IPS DF 6.9 (cell line): Measurements from ENCODE around the gene LPAR6.
"Not testable (repeated sequence)": the region's sequence is repeated elsewhere in the genome, so short reads cannot be mapped to it uniquely, and the experiment has no call there.

Source experiments
- DNase-seq: peaks from one replicate; pipeline ENCODE4 v3.0.0-alpha.2; 2013; ENCODE audit warnings: low read depth, low spot score
- H3K27ac ChIP-seq: one replicate; pipeline ENCODE4 v1.5.1; 2013; ENCODE audit warnings: low read length, control low read depth
- H3K27me3 ChIP-seq: 2 replicates; pipeline ENCODE4 v1.6.1; 2013; ENCODE audit warnings: mild to moderate bottlenecking, low read length; ENCODE audit not compliant: control insufficient read depth, insufficient read depth
- H3K36me3 ChIP-seq: 2 replicates; pipeline ENCODE4 v1.6.1; 2013; ENCODE audit warnings: low read length; ENCODE audit not compliant: control insufficient read depth, insufficient read depth
- H3K4me1 ChIP-seq: 2 replicates; pipeline ENCODE4 v1.6.1; 2013; ENCODE audit warnings: low read length; ENCODE audit not compliant: control insufficient read depth, insufficient read depth
- H3K4me3 ChIP-seq: 2 replicates; pipeline ENCODE4 v1.5.1; 2013; ENCODE audit warnings: mild to moderate bottlenecking, low read length
- H3K9me3 ChIP-seq: 2 replicates; pipeline ENCODE4 v1.6.1; 2013; ENCODE audit warnings: low read length, inconsistent platforms; ENCODE audit not compliant: control insufficient read depth, insufficient read depth
- WGBS: extraction: QIAGEN DNeasy Blood & Tissue Kit; methylation state at CpG from one replicate; pipeline ENCODE4 v1.1.7; 2013; ENCODE audit warnings: mixed read lengths, missing lambda C conversion rate; ENCODE audit not compliant: insufficient read length, insufficient coverage; 5-methylcytosine and 5-hydroxymethylcytosine counted together

Gene LPAR6, protein sequence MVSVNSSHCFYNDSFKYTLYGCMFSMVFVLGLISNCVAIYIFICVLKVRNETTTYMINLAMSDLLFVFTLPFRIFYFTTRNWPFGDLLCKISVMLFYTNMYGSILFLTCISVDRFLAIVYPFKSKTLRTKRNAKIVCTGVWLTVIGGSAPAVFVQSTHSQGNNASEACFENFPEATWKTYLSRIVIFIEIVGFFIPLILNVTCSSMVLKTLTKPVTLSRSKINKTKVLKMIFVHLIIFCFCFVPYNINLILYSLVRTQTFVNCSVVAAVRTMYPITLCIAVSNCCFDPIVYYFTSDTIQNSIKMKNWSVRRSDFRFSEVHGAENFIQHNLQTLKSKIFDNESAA

DNA sequence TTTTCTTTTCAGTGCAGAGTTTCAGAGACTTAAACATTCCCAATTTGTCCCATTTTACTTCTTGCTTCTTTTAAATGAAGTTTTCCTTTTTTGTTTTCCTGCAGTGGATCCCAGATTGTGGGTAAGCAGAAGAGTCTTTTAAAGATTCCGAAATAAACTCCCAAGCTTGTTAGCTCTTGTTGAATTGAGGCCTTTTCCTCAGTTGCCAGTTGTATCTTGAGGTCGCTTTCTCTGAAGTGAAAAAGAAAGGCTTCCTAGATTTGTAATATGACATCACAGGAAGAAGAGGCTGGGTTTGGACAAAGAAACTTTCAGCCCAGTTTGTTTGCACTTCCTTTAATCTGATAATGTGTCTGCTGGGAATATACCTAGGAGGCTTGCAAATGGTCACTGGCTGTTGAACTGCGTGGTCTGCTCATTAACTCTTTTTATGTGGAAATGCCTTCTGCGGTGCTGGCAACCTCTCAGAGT lies at the start of gene LPAR6:
Gene LPAR6 (minus strand): TSS at position 233 of the 471 bp plus-strand sequence. CDS start 690 bp downstream, outside the sequence.
- Histone ChIP-seq H3K4me1 (no peaks in the 10 kb centered on the region), H3K9me3 (no peaks in the 10 kb centered on the region), H3K27ac (no peak within 1 kb of the TSS), H3K27me3 (no peaks in the 10 kb centered on the region), H3K36me3 (no peaks in the 10 kb centered on the region), H3K4me3 (peak within 1 kb of the TSS; percentile 26; the same call in 1 of the 2 replicates)
- WGBS, result no CpG with 5 or more reads among the region's 4 CpGs
- DNase-seq, result no peak

DNA sequence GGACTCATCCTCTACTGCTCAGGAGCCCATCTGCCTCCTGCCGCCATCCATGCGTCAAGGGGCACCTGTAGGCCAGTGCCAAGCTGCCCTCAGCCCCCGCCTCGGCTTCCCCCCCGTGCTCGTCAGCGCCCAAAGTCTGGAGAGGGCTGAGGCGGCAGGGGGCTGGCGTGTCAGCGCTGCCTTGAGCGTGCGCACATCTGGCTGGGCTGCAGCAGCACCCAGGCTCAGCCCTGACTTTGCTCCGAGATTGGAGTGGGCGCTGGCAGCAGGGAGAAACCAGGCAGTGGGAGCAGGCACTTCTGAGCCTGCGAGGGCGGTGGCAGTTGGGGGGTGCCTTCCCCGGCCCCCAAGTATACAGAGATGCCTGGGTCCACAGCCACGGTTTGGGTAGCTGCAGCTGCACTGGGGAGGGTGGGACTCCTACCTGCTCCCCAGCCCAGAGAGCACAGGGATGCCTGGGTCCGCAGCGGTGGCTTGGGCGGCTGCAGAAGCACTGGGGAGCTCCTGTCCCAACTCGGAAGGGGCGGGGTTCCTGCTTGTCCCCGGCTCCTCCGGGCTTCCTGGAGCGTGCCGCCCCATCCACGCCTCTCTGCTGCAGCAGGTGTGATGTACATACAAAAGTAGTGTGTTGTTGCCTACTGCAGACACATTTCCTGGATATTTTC lies 44.8 kb upstream of the LPAR6 start:
- DNase-seq, result no peak
- Histone ChIP-seq H3K27me3 (no peaks in the 10 kb centered on the region), H3K9me3 (no peaks in the 10 kb centered on the region), H3K4me3 (no peak overlapping the region), H3K4me1 (no peaks in the 10 kb centered on the region), H3K36me3 (no peaks in the 10 kb centered on the region), H3K27ac (no peak overlapping the region)
- no CpG with 5 or more reads among the region's 28 CpGs for WGBS

DNA sequence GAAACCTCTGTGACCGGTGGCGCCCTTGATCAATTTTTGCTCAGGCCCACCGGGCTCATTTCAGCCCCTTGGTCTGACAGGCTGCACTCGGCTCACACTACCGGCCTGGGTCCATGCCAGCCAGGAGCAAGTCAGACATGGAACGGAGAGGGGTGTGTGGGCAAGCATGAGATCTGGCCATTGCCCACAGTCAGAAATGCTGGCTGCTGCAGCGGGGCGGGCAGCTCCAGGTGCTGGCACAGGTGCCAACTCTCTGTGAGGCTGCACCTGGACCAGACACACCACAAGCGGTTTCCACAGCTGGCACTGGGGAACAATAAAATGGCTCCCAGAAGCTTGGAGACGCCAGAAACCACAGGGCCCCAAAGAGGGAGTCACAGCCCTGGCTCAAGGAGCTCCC lies 43.6 kb upstream of the LPAR6 start:
- no peak overlapping the region for H3K4me3 ChIP-seq
- H3K9me3 ChIP-seq, result no peaks in the 10 kb centered on the region
- no peak overlapping the region for H3K27ac ChIP-seq
- no peaks in the 10 kb centered on the region for H3K36me3 ChIP-seq
- WGBS, result no CpG with 5 or more reads among the region's 10 CpGs
- DNase-seq, result no peak
- no peaks in the 10 kb centered on the region for H3K27me3 ChIP-seq
- no peaks in the 10 kb centered on the region for H3K4me1 ChIP-seq

DNA sequence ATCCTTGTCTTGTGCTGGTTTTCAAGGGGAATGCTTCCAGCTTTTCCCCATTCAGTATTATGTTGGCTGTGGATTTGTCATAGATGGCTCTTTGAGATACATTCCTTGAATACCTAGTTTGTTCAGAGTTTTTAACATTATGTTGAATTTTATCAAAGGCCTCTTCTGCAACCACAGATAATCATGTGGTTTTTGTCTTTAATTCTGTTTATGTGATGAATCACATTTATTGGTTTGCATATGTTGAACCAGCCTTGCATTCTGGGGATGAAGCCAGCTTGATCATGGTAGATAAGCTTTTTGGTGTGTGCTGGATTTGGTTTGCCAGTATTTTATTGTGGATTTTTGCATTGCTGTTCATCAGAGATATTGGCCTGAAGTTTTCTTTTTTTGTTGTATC lies 38.3 kb upstream of the LPAR6 start:
- H3K36me3 ChIP-seq, DNase-seq: not testable (repeated sequence)

DNA sequence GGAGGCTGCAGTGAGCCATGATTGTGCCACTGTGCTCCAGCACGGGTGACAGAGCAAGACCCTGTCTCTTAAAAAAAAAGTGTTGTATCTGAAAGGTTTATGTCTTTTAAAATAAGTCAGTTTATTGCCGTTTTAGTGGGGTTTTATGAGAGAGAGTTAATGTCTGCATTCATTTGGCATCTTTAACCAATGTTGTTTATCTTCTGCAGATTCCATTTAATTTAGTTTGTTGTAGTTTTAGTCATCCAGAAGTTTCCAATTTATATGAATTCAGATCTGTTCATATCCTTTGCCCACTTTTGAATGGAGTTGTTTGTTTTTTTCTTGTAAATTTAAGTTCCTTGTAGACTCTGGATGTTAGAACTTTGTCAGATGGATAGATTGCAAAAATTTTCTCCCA lies 36.7 kb upstream of the LPAR6 start:
- 100% methylated on average over 1 of the region's 2 CpGs for WGBS
- no peaks in the 10 kb centered on the region for H3K9me3 ChIP-seq
- no peak overlapping the region for H3K4me3 ChIP-seq
- H3K27ac ChIP-seq, result no peak overlapping the region
- no peaks in the 10 kb centered on the region for H3K27me3 ChIP-seq
- no peak for DNase-seq
- no peaks in the 10 kb centered on the region for H3K36me3 ChIP-seq
- no peaks in the 10 kb centered on the region for H3K4me1 ChIP-seq

More for the DNA sequence above, 38.3 kb upstream of the LPAR6 start:
- not testable (repeated sequence) for H3K27me3 ChIP-seq, H3K4me1 ChIP-seq, H3K27ac ChIP-seq, H3K9me3 ChIP-seq, H3K4me3 ChIP-seq

DNA sequence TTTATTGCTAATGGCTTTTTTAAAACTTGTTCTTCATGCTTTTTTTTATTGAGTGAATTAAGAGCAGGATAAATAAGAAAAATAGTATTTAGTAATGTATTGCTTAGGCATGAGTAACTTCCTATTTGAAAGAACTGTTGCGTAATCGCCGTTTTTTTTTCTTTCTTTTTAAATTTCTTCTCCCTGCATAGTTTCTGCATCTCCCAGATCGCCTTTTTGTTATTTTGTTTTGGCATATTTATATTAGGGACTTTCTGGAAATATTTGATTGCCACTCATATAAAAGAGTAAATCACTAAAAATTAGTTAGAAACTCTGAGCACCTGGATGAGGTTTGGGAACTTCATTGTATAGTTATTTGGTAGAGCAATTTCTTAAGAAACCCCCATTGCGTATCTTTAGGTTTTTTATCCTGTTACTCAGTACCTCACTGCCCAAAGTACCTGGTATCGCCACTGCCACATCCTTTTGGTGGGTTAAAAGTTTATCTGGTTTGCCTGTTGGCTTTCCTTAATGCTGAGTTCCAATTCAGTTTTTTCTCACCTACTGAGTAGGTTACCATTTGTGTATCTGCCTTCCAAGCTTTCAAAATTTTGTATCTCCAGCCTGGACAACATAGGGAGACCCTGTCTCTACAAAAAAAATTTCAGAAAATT lies 36.2 kb upstream of the LPAR6 start:
- H3K27me3 ChIP-seq, result no peaks in the 10 kb centered on the region
- H3K27ac ChIP-seq, result no peak overlapping the region
- H3K4me3 ChIP-seq, result no peak overlapping the region
- H3K36me3 ChIP-seq, result no peaks in the 10 kb centered on the region
- no peaks in the 10 kb centered on the region for H3K9me3 ChIP-seq
- no CpG with 5 or more reads among the region's 6 CpGs for WGBS
- H3K4me1 ChIP-seq, result no peaks in the 10 kb centered on the region
- no peak for DNase-seq

DNA sequence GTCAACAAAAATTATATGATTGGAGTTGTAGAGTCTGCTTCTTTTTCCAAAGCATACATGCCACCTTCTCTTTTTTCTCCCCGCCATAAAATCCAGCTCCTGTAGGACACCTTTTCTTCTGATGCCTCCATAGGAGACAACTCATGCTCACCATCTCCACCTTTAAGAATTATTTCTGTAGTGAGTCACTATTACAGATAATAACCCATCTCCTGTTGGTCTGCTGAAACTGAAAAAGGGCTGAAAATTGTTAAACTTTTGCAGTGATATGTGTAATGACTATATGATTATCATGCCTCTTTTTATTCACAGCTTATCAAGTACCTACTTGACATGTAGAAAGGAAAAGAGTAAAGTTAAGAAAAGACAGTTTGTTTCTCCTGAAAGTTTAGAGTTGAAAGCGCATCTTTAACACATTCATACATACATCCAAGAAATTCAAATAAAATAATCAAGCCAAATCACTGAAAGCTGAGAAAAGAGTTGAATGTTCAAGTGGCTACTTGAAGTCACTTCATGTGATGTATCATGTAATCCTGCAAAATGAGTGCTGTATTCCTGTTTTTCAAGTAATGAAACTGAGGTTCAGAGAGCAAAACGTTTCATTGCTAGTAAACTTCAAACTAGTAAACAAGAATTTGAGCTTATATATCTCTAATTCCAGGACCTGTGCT lies 35.5 kb upstream of the LPAR6 start:
- no CpG with 5 or more reads among the region's 3 CpGs for WGBS
- DNase-seq, result no peak
- Histone ChIP-seq H3K9me3 (no peaks in the 10 kb centered on the region), H3K27ac (no peak overlapping the region), H3K4me3 (no peak overlapping the region), H3K4me1 (no peaks in the 10 kb centered on the region), H3K27me3 (no peaks in the 10 kb centered on the region), H3K36me3 (no peaks in the 10 kb centered on the region)

DNA sequence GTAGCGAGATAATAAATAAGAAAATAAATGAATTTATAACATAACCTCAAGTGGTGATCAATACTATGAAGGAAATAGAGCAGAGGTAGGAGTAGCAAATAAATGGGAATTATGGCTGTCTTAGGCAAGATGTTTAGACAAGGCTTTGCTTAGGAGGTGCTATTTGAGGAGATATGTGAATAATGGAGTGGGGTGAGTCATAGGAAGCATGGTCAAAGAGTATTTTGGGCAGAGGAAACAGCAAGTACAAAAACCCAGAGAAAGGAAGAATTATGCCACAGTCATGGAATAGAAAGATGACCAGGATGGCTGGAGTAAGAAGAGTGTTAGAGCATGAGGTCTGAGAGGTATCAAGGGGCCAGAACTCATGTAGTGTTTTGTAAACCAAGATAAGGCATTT lies 33.6 kb upstream of the LPAR6 start:
- Histone ChIP-seq H3K36me3 (no peaks in the 10 kb centered on the region), H3K27me3 (no peaks in the 10 kb centered on the region), H3K4me3 (no peak overlapping the region), H3K27ac (no peak overlapping the region), H3K4me1 (no peaks in the 10 kb centered on the region), H3K9me3 (no peaks in the 10 kb centered on the region)
- no peak for DNase-seq
- no CpG with 5 or more reads among the region's 1 CpG for WGBS

DNA sequence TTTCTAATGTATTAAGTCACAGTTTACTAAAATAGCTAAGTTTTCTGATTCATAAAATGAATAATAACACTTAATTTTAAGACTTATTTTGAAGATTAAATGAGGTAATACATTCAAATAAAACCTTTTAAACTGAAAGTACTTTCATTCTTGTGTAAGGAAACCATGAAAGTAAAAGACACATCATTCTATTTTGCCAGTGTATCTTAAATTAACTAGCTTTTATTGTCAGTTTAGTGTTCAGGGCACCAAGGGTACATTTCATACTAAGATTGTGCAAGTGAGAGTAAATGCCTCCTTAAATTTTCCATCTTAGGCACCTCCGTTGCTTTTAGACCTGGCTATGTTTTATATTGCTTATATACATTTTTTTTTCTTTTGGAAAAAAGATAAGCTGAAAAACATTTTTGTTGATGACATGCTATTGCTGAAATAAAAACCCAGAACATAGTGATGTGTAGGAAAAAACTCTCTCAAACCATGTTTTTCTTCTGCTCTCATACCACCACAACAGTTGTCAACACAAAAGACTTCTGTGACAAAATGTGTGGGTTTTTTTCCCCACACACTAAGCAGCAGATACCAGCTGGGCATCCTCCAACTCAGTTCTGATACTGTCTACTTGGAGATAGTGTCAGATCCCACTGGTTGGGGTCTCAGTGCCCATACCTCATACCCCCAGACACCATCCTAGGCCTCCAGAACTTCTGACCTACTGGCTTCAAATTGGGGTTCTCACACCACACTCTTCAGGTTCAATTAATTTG lies 30.7 kb upstream of the LPAR6 start:
- no CpG with 5 or more reads among the region's 1 CpG for WGBS
- Histone ChIP-seq H3K27ac (no peak overlapping the region), H3K4me1 (no peaks in the 10 kb centered on the region)

DNA sequence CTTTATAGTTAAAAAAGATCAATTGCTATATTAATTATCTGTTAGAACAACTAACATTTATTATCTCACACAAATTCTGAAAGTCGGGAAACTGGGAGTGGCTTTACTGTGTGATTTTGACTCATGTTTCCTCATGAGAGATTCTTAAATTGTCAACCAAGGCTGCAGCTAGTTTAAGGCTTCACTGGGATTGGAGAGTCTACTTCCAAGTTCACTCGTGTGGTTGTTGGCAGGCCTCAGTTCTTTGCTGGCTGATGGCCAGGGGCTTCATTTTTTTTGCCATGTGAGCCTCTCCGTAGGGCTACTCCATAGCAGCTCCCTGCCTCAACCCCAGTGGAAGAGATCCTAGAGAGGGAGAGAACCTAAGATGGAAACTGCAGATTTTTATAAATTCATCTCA lies 24.5 kb upstream of the LPAR6 start:
- H3K27ac ChIP-seq, result no peak overlapping the region

More for the DNA sequence above, 30.7 kb upstream of the LPAR6 start:
- DNase-seq, result no peak
- no peaks in the 10 kb centered on the region for H3K27me3 ChIP-seq
- H3K9me3 ChIP-seq, result no peaks in the 10 kb centered on the region
- no peak overlapping the region for H3K4me3 ChIP-seq
- H3K36me3 ChIP-seq, result no peaks in the 10 kb centered on the region

More for the DNA sequence above, 24.5 kb upstream of the LPAR6 start:
- no peak for DNase-seq
- WGBS, result no CpG with 5 or more reads among the region's 3 CpGs
- Histone ChIP-seq H3K4me3 (no peak overlapping the region), H3K9me3 (no peaks in the 10 kb centered on the region), H3K36me3 (no peaks in the 10 kb centered on the region), H3K27me3 (no peaks in the 10 kb centered on the region), H3K4me1 (no peaks in the 10 kb centered on the region)
